ENCODE data around the gene P4HA3. TPM values are rescaled to one million over a fixed set of nuclear protein-coding genes. Genes with fewer than 3 reads are reported as not detected.
"Not testable (repeated sequence)": the region's sequence is repeated elsewhere in the genome, so short reads cannot be mapped to it uniquely, and the experiment has no call there.

P4HA3 gene
- polyA plus RNA-seq, 3 donors = 0.07 TPM; not detected in 2

- Histone ChIP-seq H3K9ac (ENCODE audit: insufficient read depth, low read length, poor library complexity, severe bottlenecking) (no peak overlapping the region), H3K27me3 (ENCODE audit: control insufficient read depth in 2 of 2, insufficient read depth in 2 of 2, low read length in 2 of 2) (no peaks in the 10 kb centered on the region), H4K20me1 (ENCODE audit: insufficient read depth, low read length) (no peaks in the 10 kb centered on the region), H3K27ac (ENCODE audit: low read depth in 1 of 2, low read length in 2 of 2) (no peak overlapping the region), H3K9me3 (replicated peaks in 1 of 2; ENCODE audit: control insufficient read depth in 1 of 2, insufficient read depth in 1 of 2, low read length in 2 of 2) (no peaks in the 10 kb centered on the region), H3K79me2 (ENCODE audit: insufficient read depth, low read length) (no peaks in the 10 kb centered on the region), H3K4me2 (replicated peaks; ENCODE audit: extremely low read depth, low read length, poor library complexity, severe bottlenecking) (no peak overlapping the region), H3K36me3 (replicated peaks in 1 of 2; ENCODE audit: control insufficient read depth in 1 of 2, insufficient read depth in 2 of 2, low read length in 2 of 2) (no peaks in the 10 kb centered on the region), H2AFZ (ENCODE audit: insufficient read depth, low read depth, low read length, poor library complexity, severe bottlenecking) (no peak overlapping the region), H3K4me1 (ENCODE audit: control insufficient read depth in 1 of 2, insufficient read depth in 2 of 2, low read length in 2 of 2) (no peaks in the 10 kb centered on the region), H3K4me3 (replicated peaks in 1 of 3; ENCODE audit: low read depth in 2 of 3, low read length in 3 of 3) (no peak overlapping the region)
- DNase-seq = no peak
- Mint-ChIP-seq H3K4me3 (no peak overlapping the region), H3K36me3 (peaks cover 8 to 10% of the 10 kb centered on the region in 2 donors), H3K27ac (no peak overlapping the region), H3K4me1 (no peaks in the 10 kb centered on the region), H3K9me3 (peaks cover 3 to 6% (median 5%) of the 10 kb centered on the region in 7 donors), H3K27me3 (ENCODE audit: low read depth in 3 of 3) (peaks cover 0 to 1% (median 0%) of the 10 kb centered on the region in 3 donors)
- no peak for TF ChIP-seq CTCF (IDR thresholded peaks at IDR 0.05)
- no CpG with 5 or more reads among the region's 1 CpG for WGBS (ENCODE audit: insufficient coverage)
- intact Hi-C loops (cut with micrococcal nuclease) = no loop called here
Observed at GRCh38 chr11:74332291-74332690, 20.9 kb upstream of the P4HA3 start.

- H3K9ac ChIP-seq (ENCODE audit: insufficient read depth, low read length, poor library complexity, severe bottlenecking); H3K4me1 Mint-ChIP-seq; H3K27ac Mint-ChIP-seq; H3K27ac ChIP-seq (ENCODE audit: low read depth in 1 of 2, low read length in 2 of 2); H4K20me1 ChIP-seq (ENCODE audit: insufficient read depth, low read length); DNase-seq; intact Hi-C loops (cut with micrococcal nuclease); H3K9me3 ChIP-seq (replicated peaks in 1 of 2; ENCODE audit: control insufficient read depth in 1 of 2, insufficient read depth in 1 of 2, low read length in 2 of 2); H3K27me3 ChIP-seq (ENCODE audit: control insufficient read depth in 2 of 2, insufficient read depth in 2 of 2, low read length in 2 of 2); H3K36me3 ChIP-seq (replicated peaks in 1 of 2; ENCODE audit: control insufficient read depth in 1 of 2, insufficient read depth in 2 of 2, low read length in 2 of 2); H3K4me2 ChIP-seq (replicated peaks; ENCODE audit: extremely low read depth, low read length, poor library complexity, severe bottlenecking); H3K4me3 Mint-ChIP-seq; H3K79me2 ChIP-seq (ENCODE audit: insufficient read depth, low read length); H3K4me3 ChIP-seq (replicated peaks in 1 of 3; ENCODE audit: low read depth in 2 of 3, low read length in 3 of 3); H3K4me1 ChIP-seq (ENCODE audit: control insufficient read depth in 1 of 2, insufficient read depth in 2 of 2, low read length in 2 of 2); H2AFZ ChIP-seq (ENCODE audit: insufficient read depth, low read depth, low read length, poor library complexity, severe bottlenecking); H3K27me3 Mint-ChIP-seq (ENCODE audit: low read depth in 3 of 3); H3K9me3 Mint-ChIP-seq; H3K36me3 Mint-ChIP-seq: not testable (repeated sequence)
- WGBS (ENCODE audit: insufficient coverage) = 100% methylated on average over 1 of the region's 6 CpGs
Observed at GRCh38 chr11:74331000-74331399, 19.6 kb upstream of the P4HA3 start.
